HepG2 (cell line): Measurements from ENCODE around the gene STKLD1. TPM values are rescaled to one million over a fixed set of nuclear protein-coding genes. Genes with fewer than 3 reads are reported as not detected.
A peak's percentile ranks its signal among the peaks of the same experiment; 100 is the strongest.

Source experiments
- ATAC-seq: fragments of 200-7000 bp; cut with Tn5 transposase; 3 replicates; pipeline ENCODE4 v1.9.1; 2020; ENCODE audit warnings: mild to moderate bottlenecking, moderate library complexity
- BruUV-seq: library from RNA; stranded (reverse); fragments of 400-500 nt; replicated peaks from 2 replicates; lab custom pipeline; 2021; lab: Mats Ljungman, UMichigan
- CTCF ChIA-PET: fragments of 300-600 bp; formaldehyde crosslinking; extraction: SDS; loops from one replicate; lab custom pipeline; 2021; ENCODE audit warnings: low total read pairs, inconsistent platforms, low intra/inter-chr PET ratio; lab: Yijun Ruan, JAX
- POLR2A ChIA-PET: fragments of 350-600 bp; sonication (Branson Sonifier 250); formaldehyde crosslinking; loops from one replicate; lab custom pipeline; 2020; ENCODE audit warnings: antibody characterized with exemption, inconsistent platforms; lab: Yijun Ruan, JAX
- DNase-seq: peaks from one replicate; pipeline ENCODE4 v3.0.0-alpha.2; 2015; ENCODE audit warnings: low spot score
- FAIRE-seq: peaks from 3 replicates; lab custom pipeline; 2011; peaks lifted over from hg19 to GRCh38; lab: Jason Lieb, UNC
- H2AFZ ChIP-seq: one replicate; pipeline ENCODE4 v1.6.1; 2011; ENCODE audit warnings: low read length, inconsistent platforms
- H3K27ac ChIP-seq: fragments of 300-600 bp; 3 replicates; pipeline ENCODE4 v1.8.0; 2011; ENCODE audit warnings: mixed run types, mild to moderate bottlenecking, mixed read lengths, low read length, inconsistent platforms; ENCODE audit not compliant: insufficient read depth; ENCODE audit errors: extremely low read length
- H3K27me3 ChIP-seq, 2 experiments: fragments of 200-600 bp in 1 of 2; 2 replicates in 1 of 2; 3 replicates in 1 of 2; pipeline versions ENCODE4 v1.6.0 to v1.8.0; 2011; ENCODE audit warnings: low read length in 2 of 2, mild to moderate bottlenecking in 2 of 2, moderate library complexity in 2 of 2, inconsistent platforms in 1 of 2; ENCODE audit not compliant: insufficient read depth in 2 of 2, control insufficient read depth in 1 of 2
- H3K36me3 ChIP-seq, 2 experiments: fragments of 200-600 bp in 1 of 2; replicated peaks in 1 of 2; 2 replicates in 1 of 2; 3 replicates in 1 of 2; pipeline versions ENCODE4 v1.5.1 to v1.8.0; 2011; ENCODE audit warnings: low read length in 2 of 2, inconsistent platforms in 1 of 2; ENCODE audit not compliant: insufficient read depth in 2 of 2, control insufficient read depth in 1 of 2
- H3K4me1 ChIP-seq: 2 replicates; pipeline ENCODE4 v1.5.1; 2012; ENCODE audit warnings: low read length, inconsistent platforms; ENCODE audit not compliant: insufficient read depth
- H3K4me2 ChIP-seq: 2 replicates; pipeline ENCODE4 v1.6.0; 2011; ENCODE audit warnings: low read depth, low read length, inconsistent platforms
- H3K4me3 ChIP-seq, 3 experiments: fragments of 200-600 bp in 1 of 3; sonication (generic), shearing (Covaris generic) in 1 of 3; replicated peaks in 1 of 3; 2 replicates each; pipeline ENCODE4 v1.5.1; 2011 to 2016; ENCODE audit warnings: low read length in 3 of 3, inconsistent platforms in 2 of 3, low read depth in 2 of 3, mild to moderate bottlenecking in 2 of 3, control low read depth in 1 of 3, mixed read lengths in 1 of 3; ENCODE audit not compliant: insufficient read depth in 1 of 3
- H3K79me2 ChIP-seq: one replicate; pipeline ENCODE4 v1.6.1; 2011; ENCODE audit warnings: low read length, inconsistent platforms; ENCODE audit not compliant: insufficient read depth
- H3K9ac ChIP-seq: 2 replicates; pipeline ENCODE4 v1.6.0; 2011; ENCODE audit warnings: mild to moderate bottlenecking, low read depth, low read length, inconsistent platforms; ENCODE audit not compliant: insufficient read depth
- H3K9me3 ChIP-seq: 2 replicates; pipeline ENCODE4 v1.5.1; 2012; ENCODE audit warnings: mild to moderate bottlenecking, low read length
- H4K20me1 ChIP-seq: 2 replicates; pipeline ENCODE4 v1.6.0; 2011; ENCODE audit warnings: inconsistent platforms, mild to moderate bottlenecking, low read length, moderate library complexity; ENCODE audit not compliant: insufficient read depth
- BHLHE40 ChIP-seq: IDR thresholded peaks from 2 replicates; pipeline ENCODE4 v1.6.1; 2011; ENCODE audit warnings: low read length, improper control_type of control experiment
- FLYWCH1 ChIP-seq: sonication (generic); formaldehyde crosslinking; IDR thresholded peaks from 2 replicates; pipeline ENCODE4 v1.8.1; 2023; ENCODE audit warnings: mild to moderate bottlenecking, missing genetic modification reagents
- PAWR ChIP-seq: sonication (generic); formaldehyde crosslinking; IDR thresholded peaks from 2 replicates; pipeline ENCODE4 v1.4.0; 2020; ENCODE audit warnings: missing genetic modification reagents, mild to moderate bottlenecking, borderline replicate concordance
- ZFX ChIP-seq: sonication (generic); formaldehyde crosslinking; IDR thresholded peaks from 2 replicates; pipeline ENCODE4 v1.4.0; 2020; ENCODE audit warnings: mild to moderate bottlenecking, low read depth, missing genetic modification reagents, moderate library complexity
- ZNF496 ChIP-seq: sonication (generic); formaldehyde crosslinking; IDR thresholded peaks from 2 replicates; pipeline ENCODE4 v1.8.1; 2023; ENCODE audit warnings: mild to moderate bottlenecking, moderate library complexity, missing genetic modification reagents; ENCODE audit not compliant: insufficient replicate concordance
- ZSCAN21 ChIP-seq: sonication (generic); formaldehyde crosslinking; IDR thresholded peaks from 2 replicates; pipeline ENCODE4 v1.8.0; 2022; ENCODE audit warnings: mild to moderate bottlenecking, missing genetic modification reagents, moderate library complexity, borderline replicate concordance
- WGBS: methylation state at CpG from one replicate; pipeline ENCODE4 v1.1.6; 2017; ENCODE audit warnings: low lambda C conversion rate; 5-methylcytosine and 5-hydroxymethylcytosine counted together
- in situ Hi-C: cut with HindIII; loops from 2 replicates; pipeline ENCODE4 v1.10.0; 2017; ENCODE audit warnings: low pct_unique_long_range_greater_than_20kb; ENCODE audit not compliant: extremely low pct_ligation_motif_present
- intact Hi-C: fragments of 100-400 bp; cut with micrococcal nuclease; formaldehyde crosslinking; loops from one replicate; pipeline ENCODE4 v1.10.0; 2022; ENCODE audit not compliant: unreplicated experiment
- polyA plus RNA-seq, 8 experiments: library from polyadenylated mRNA; depleted of rRNA in 3 of 8; stranded (reverse) in 7 of 8; unstranded in 1 of 8; fragments of >200 nt; fragmentation: Illumina TruSeq in 4 of 8; extraction: Trizol in 4 of 8; gene quantifications; 2 replicates each; pipeline versions ENCODE4 v1.2.1 to v1.2.3, GENCODE V29; 2011 to 2016; ENCODE audit warnings: low read depth in 4 of 8, missing spikeins in 1 of 8, mixed read lengths in 1 of 8; ENCODE audit not compliant: insufficient read depth in 1 of 8
- total RNA-seq, 5 experiments: library from RNA; depleted of rRNA; stranded (reverse); fragments of >200 nt; fragmentation: Illumina TruSeq; extraction: Trizol; gene quantifications; 2 replicates each; pipeline ENCODE4 v1.2.3, GENCODE V29; 2016; ENCODE audit warnings: low read depth in 1 of 5
- TF ChIP-seq, protein P1 (sequence below): sonication (generic); formaldehyde crosslinking; IDR thresholded peaks from 2 replicates; pipeline ENCODE4 v1.9.0; 2021; ENCODE audit warnings: missing genetic modification reagents, borderline replicate concordance
- TF ChIP-seq, protein P2 (sequence below): sonication (generic); formaldehyde crosslinking; IDR thresholded peaks from 2 replicates; pipeline ENCODE4 v1.4.0; 2020; ENCODE audit warnings: missing genetic modification reagents
- TF ChIP-seq, protein P3 (sequence below): sonication (generic); formaldehyde crosslinking; IDR thresholded peaks from 2 replicates; pipeline ENCODE4 v1.9.0; 2022; ENCODE audit warnings: missing genetic modification reagents, mild to moderate bottlenecking, borderline replicate concordance

The STKLD1 gene
- total and polyA plus RNA-seq, 2 of the 13 experiments (the other 11 are each of a cell fraction or from before 2014, with no cell fraction given), result 1.5 to 2.2 TPM

DNA sequence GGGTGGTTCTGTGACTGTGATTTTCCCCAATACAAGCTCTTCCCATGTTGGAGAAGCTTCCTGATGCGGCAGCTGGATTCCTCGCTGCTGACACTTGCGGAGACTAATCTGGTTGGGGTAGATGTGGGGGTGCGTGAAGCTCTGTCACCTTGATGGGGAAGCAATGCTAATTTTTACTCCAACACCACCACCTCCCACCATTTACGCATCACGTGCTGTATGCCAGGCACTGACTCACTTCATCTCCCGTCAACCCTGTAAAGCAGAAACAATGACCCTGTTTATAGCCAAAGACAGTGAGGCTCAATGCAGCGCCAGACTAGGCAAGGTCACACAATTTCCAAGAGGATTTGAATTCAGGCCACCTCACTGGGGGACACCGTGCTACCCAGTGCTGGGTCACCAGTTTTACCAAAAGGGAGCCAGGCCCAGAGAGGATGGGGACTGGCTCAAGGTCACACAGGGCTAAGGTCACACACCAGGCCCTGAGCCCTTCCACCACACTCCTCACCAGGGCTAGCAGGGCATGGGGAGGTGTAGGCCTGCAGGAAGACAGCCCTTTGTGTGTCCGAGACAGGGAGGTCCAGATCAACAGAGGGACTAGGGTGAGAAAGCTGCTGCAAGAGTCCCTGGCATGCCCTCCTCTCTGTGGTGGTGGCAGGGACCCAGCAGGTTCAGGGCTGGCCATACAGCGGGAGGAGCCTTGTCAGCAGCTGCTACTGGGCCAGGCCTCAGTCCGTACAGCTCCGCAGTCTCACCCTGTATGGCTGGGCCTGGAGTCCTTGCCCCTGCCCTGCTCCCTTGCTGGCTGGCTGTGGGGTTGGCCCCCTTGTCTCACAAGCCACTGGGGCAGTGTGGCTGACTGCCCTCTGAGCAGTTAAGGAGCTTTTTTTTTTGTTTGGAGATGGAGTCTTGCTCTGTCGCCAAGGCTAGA is 3.3 kb downstream of the STKLD1 start:
- Histone ChIP-seq H3K36me3 (no peaks in the 10 kb centered on the region), H3K79me2 (peaks cover 11% of the 10 kb centered on the region), H4K20me1 (peaks cover 8% of the 10 kb centered on the region; the same call in 1 of the 2 replicates), H3K4me3 (peak overlapping the region in 1 of 3 experiments; percentile 7; a peak in 1 of 6 replicates), H2AFZ (no peak overlapping the region), H3K9ac (0 out of 2 replicates have a peak overlapping the region, but pooled peaks have one; percentile 23), H3K27me3 (no peaks in the 10 kb centered on the region), H3K4me1 (peaks cover 44% of the 10 kb centered on the region), H3K27ac (no peak overlapping the region), H3K9me3 (peaks cover 10% of the 10 kb centered on the region; the same call in 1 of the 2 replicates), H3K4me2 (peak overlapping the region; percentile 56)
- intact Hi-C loops (no loop called here), in situ Hi-C loops (no loop called here)
- no peak for DNase-seq
- no TSS peak for BruUV-seq
- POLR2A ChIA-PET, result interaction anchor here (0.8 to 3.3 kb wide), 4 partner anchors 10 to 80 kb away, joined by 3 to 16 read pairs (median 4); partner anchors contain the start of genes CACFD1, MED22 and RPL7A
- ATAC-seq, result no peak
- FAIRE-seq, result no peak
- 63% methylated on average over 10 of the region's 14 CpGs for WGBS
- CTCF ChIA-PET, result no interaction called here
- TF ChIP-seq FLYWCH1 (no peak), ZSCAN21 (CRISPR knock-in tag) (peak; percentile 19; the same call in 1 of the 2 replicates), ZNF496 (CRISPR knock-in tag) (no peak), PAWR (CRISPR knock-in tag) (no peak), BHLHE40 (peak; percentile 43; the same call in 1 of the 2 replicates), ZFX (CRISPR knock-in tag) (peak; percentile 73; the same call in 1 of the 2 replicates)
- TF ChIP-seq, protein P1, sequence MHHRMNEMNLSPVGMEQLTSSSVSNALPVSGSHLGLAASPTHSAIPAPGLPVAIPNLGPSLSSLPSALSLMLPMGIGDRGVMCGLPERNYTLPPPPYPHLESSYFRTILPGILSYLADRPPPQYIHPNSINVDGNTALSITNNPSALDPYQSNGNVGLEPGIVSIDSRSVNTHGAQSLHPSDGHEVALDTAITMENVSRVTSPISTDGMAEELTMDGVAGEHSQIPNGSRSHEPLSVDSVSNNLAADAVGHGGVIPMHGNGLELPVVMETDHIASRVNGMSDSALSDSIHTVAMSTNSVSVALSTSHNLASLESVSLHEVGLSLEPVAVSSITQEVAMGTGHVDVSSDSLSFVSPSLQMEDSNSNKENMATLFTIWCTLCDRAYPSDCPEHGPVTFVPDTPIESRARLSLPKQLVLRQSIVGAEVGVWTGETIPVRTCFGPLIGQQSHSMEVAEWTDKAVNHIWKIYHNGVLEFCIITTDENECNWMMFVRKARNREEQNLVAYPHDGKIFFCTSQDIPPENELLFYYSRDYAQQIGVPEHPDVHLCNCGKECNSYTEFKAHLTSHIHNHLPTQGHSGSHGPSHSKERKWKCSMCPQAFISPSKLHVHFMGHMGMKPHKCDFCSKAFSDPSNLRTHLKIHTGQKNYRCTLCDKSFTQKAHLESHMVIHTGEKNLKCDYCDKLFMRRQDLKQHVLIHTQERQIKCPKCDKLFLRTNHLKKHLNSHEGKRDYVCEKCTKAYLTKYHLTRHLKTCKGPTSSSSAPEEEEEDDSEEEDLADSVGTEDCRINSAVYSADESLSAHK (CRISPR knock-in tag), result no peak
- TF ChIP-seq, protein P2, sequence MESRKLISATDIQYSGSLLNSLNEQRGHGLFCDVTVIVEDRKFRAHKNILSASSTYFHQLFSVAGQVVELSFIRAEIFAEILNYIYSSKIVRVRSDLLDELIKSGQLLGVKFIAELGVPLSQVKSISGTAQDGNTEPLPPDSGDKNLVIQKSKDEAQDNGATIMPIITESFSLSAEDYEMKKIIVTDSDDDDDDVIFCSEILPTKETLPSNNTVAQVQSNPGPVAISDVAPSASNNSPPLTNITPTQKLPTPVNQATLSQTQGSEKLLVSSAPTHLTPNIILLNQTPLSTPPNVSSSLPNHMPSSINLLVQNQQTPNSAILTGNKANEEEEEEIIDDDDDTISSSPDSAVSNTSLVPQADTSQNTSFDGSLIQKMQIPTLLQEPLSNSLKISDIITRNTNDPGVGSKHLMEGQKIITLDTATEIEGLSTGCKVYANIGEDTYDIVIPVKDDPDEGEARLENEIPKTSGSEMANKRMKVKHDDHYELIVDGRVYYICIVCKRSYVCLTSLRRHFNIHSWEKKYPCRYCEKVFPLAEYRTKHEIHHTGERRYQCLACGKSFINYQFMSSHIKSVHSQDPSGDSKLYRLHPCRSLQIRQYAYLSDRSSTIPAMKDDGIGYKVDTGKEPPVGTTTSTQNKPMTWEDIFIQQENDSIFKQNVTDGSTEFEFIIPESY (CRISPR knock-in tag), result 0 out of 2 replicates have a peak, but pooled peaks have one; percentile 45
- TF ChIP-seq, protein P3, sequence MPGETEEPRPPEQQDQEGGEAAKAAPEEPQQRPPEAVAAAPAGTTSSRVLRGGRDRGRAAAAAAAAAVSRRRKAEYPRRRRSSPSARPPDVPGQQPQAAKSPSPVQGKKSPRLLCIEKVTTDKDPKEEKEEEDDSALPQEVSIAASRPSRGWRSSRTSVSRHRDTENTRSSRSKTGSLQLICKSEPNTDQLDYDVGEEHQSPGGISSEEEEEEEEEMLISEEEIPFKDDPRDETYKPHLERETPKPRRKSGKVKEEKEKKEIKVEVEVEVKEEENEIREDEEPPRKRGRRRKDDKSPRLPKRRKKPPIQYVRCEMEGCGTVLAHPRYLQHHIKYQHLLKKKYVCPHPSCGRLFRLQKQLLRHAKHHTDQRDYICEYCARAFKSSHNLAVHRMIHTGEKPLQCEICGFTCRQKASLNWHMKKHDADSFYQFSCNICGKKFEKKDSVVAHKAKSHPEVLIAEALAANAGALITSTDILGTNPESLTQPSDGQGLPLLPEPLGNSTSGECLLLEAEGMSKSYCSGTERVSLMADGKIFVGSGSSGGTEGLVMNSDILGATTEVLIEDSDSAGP (CRISPR knock-in tag), result peak; percentile 49; the same call in 1 of the 2 replicates
